Prostate gland (tissue), 2 donors: ENCODE results near the gene F7. TPM values are rescaled to one million over a fixed set of nuclear protein-coding genes. Genes with fewer than 3 reads are reported as not detected.

ENCODE experiments used
- DNase-seq: peaks from one replicate; pipeline ENCODE4 v3.0.0-alpha.2; 2019; ENCODE audit warnings: low spot score
- H3K27ac ChIP-seq, 2 donors: fragments of 200-600 bp; sonication (generic); 2 replicates each; pipeline ENCODE4 v1.5.1; 2017 to 2019
- H3K27me3 ChIP-seq: fragments of 200-600 bp; sonication (generic); replicated peaks from 2 replicates; pipeline ENCODE4 v1.5.1; 2019; ENCODE audit not compliant: insufficient read depth
- H3K36me3 ChIP-seq, 2 donors: fragments of 200-600 bp; sonication (generic); 1 replicate in 1 of 2; 2 replicates in 1 of 2; pipeline versions ENCODE4 v1.5.1 to v1.8.1; 2017 to 2019
- H3K4me1 ChIP-seq: fragments of 200-600 bp; sonication (generic); replicated peaks from 2 replicates; pipeline ENCODE4 v1.5.1; 2019
- H3K4me3 ChIP-seq, 2 donors: fragments of 200-600 bp; sonication (generic); 2 replicates each; pipeline ENCODE4 v1.5.1; 2017 to 2019
- H3K9me3 ChIP-seq: fragments of 200-600 bp; sonication (generic); 2 replicates; pipeline ENCODE4 v1.5.1; 2017
- CTCF ChIP-seq, 4 experiments: fragments of 200-600 bp in 2 of 4; fragments of 450-650 bp in 2 of 4; sonication (generic) in 2 of 4; IDR thresholded peaks; 1 replicate in 3 of 4; 2 replicates in 1 of 4; pipeline ENCODE4 v1.5.1; 2016 to 2019; ENCODE audit warnings: antibody characterized with exemption in 4 of 4, mild to moderate bottlenecking in 2 of 4, moderate library complexity in 2 of 4
- POLR2A ChIP-seq: fragments of 450-650 bp; IDR thresholded peaks from one replicate; pipeline ENCODE4 v1.6.1; 2016; ENCODE audit warnings: antibody characterized with exemption, mild to moderate bottlenecking
- POLR2AphosphoS5 ChIP-seq: sonication (generic); formaldehyde crosslinking; IDR thresholded peaks from one replicate; pipeline ENCODE4 v1.6.1; 2017; ENCODE audit warnings: antibody characterized with exemption
- WGBS: methylation state at CpG from one replicate; pipeline ENCODE4 v1.1.5; 2018; 5-methylcytosine and 5-hydroxymethylcytosine counted together
- intact Hi-C: fragments of 100-400 bp; cut with DNase I; formaldehyde crosslinking; loops from one replicate; pipeline ENCODE4 v1.14.2; 2022
- total RNA-seq, 2 donors: library from RNA; depleted of rRNA; stranded (reverse); fragments of >200 nt; gene quantifications; one replicate each; pipeline ENCODE4 v1.1.0, GENCODE V29; 2016

The F7 gene
- total RNA-seq, 2 donors from 2014 or later, result 2.7 TPM; not detected in 1

GRCh38 chr13:113088691-113089020, 16.9 kb upstream of the F7 start:
- Histone ChIP-seq H3K36me3 (no peaks in the 10 kb centered on the region), H3K4me1 (no peaks in the 10 kb centered on the region), H3K9me3 (no peaks in the 10 kb centered on the region), H3K27ac (no peak overlapping the region), H3K27me3 (no peaks in the 10 kb centered on the region), H3K4me3 (no peak overlapping the region)
- WGBS, result 88% methylated on average over 15 of the region's 17 CpGs
- TF ChIP-seq POLR2AphosphoS5 (no peak), POLR2A (no peak), CTCF (IDR thresholded peaks at IDR 0.05) (no peak)
- no peak for DNase-seq
- intact Hi-C loops, result no loop called here

- no peak for DNase-seq
- 84% methylated on average over 36 of the region's 36 CpGs for WGBS
- H3K4me3 ChIP-seq, result no peak overlapping the region
- H3K36me3 ChIP-seq, result no peaks in the 10 kb centered on the region
- H3K9me3 ChIP-seq, result no peaks in the 10 kb centered on the region
- no peaks in the 10 kb centered on the region for H3K4me1 ChIP-seq
- no peak overlapping the region for H3K27ac ChIP-seq
- intact Hi-C loops, result no loop called here
- H3K27me3 ChIP-seq, result no peaks in the 10 kb centered on the region
- no peak for TF ChIP-seq CTCF (IDR thresholded peaks at IDR 0.05)
These were observed 15.7 kb upstream of the F7 start for GRCh38 chr13:113089693-113090414.

GRCh38 chr13:113090415-113090770, 15.2 kb upstream of the F7 start:
- intact Hi-C loops, result no loop called here
- DNase-seq, result no peak
- H3K4me1 ChIP-seq, result no peaks in the 10 kb centered on the region
- WGBS, result 86% methylated on average over 13 of the region's 13 CpGs
- no peaks in the 10 kb centered on the region for H3K36me3 ChIP-seq
- H3K27me3 ChIP-seq, result no peaks in the 10 kb centered on the region
- H3K9me3 ChIP-seq, result no peaks in the 10 kb centered on the region
- H3K4me3 ChIP-seq, result no peak overlapping the region
- H3K27ac ChIP-seq, result no peak overlapping the region
- TF ChIP-seq POLR2AphosphoS5 (no peak), POLR2A (no peak), CTCF (IDR thresholded peaks at IDR 0.05) (no peak)

- intact Hi-C loops, result no loop called here
- Histone ChIP-seq H3K27ac (no peak overlapping the region), H3K9me3 (no peaks in the 10 kb centered on the region), H3K36me3 (no peaks in the 10 kb centered on the region), H3K27me3 (no peaks in the 10 kb centered on the region), H3K4me3 (no peak overlapping the region), H3K4me1 (no peaks in the 10 kb centered on the region)
- WGBS, result 90% methylated on average over 24 of the region's 24 CpGs
- TF ChIP-seq POLR2AphosphoS5, result no peak
- no peak for TF ChIP-seq POLR2A
- TF ChIP-seq CTCF (IDR thresholded peaks at IDR 0.05), result no peak
- DNase-seq, result no peak
These were observed 14.8 kb upstream of the F7 start for GRCh38 chr13:113090806-113091205.

- DNase-seq, result no peak
- H3K27me3 ChIP-seq, result no peaks in the 10 kb centered on the region
- intact Hi-C loops, result no loop called here
- H3K36me3 ChIP-seq, result no peaks in the 10 kb centered on the region
- no peaks in the 10 kb centered on the region for H3K4me1 ChIP-seq
- no peaks in the 10 kb centered on the region for H3K9me3 ChIP-seq
- WGBS, result 87% methylated on average over 30 of the region's 30 CpGs
- TF ChIP-seq CTCF (IDR thresholded peaks at IDR 0.05), result no peak
- TF ChIP-seq POLR2AphosphoS5, result no peak
- no peak for TF ChIP-seq POLR2A
- no peak overlapping the region for H3K27ac ChIP-seq
- H3K4me3 ChIP-seq, result no peak overlapping the region
These were observed 14.3 kb upstream of the F7 start for GRCh38 chr13:113091211-113091771.
